Activated CD8-positive, alpha-beta memory T cell treated with anti-CD3 and anti-CD28 coated beads, Interleukin-2, amount 10 ng/mL, durations not matched to agents 7 days and 5 days (primary cell): ENCODE data around the gene SNED1. TPM values are rescaled to one million over a fixed set of nuclear protein-coding genes. Genes with fewer than 3 reads are reported as not detected.

ENCODE experiments used
- ATAC-seq: fragments of 150-1000 bp; cut with Tn5 transposase; one replicate; pipeline ENCODE4 v1.10.0; 2021; ENCODE audit warnings: moderate library complexity
- CTCF ChIA-PET: fragments of 350-600 bp; sonication (Branson Sonifier 250); formaldehyde crosslinking; loops from one replicate; lab custom pipeline; 2021; ENCODE audit warnings: antibody characterized with exemption; lab: Charles Lee
- DNase-seq: peaks from one replicate; pipeline ENCODE4 v3.0.0-alpha.2; 2020
- H3K27ac Mint-ChIP-seq: one replicate; pipeline ENCODE4 v1.8.0; 2021; ENCODE audit warnings: mild to moderate bottlenecking, mixed read lengths
- H3K27me3 Mint-ChIP-seq: one replicate; pipeline ENCODE4 v1.8.0; 2021; ENCODE audit warnings: mixed read lengths
- H3K36me3 Mint-ChIP-seq: one replicate; pipeline ENCODE4 v1.8.0; 2021; ENCODE audit warnings: mild to moderate bottlenecking, mixed read lengths
- H3K4me1 Mint-ChIP-seq: one replicate; pipeline ENCODE4 v1.8.0; 2021; ENCODE audit warnings: mixed read lengths
- H3K4me3 Mint-ChIP-seq: one replicate; pipeline ENCODE4 v1.8.0; 2021; ENCODE audit warnings: mild to moderate bottlenecking, moderate library complexity, mixed read lengths
- H3K9me3 Mint-ChIP-seq: one replicate; pipeline ENCODE4 v1.8.0; 2022; ENCODE audit warnings: low read depth, mixed read lengths
- total RNA-seq, 2 experiments: library from RNA; stranded (reverse); gene quantifications; one replicate each; pipeline ENCODE4 v1.2.3, GENCODE V29; 2021

SNED1 gene
- total RNA-seq, 2 experiments from 2014 or later, result 3.6 to 4.6 TPM

DNA sequence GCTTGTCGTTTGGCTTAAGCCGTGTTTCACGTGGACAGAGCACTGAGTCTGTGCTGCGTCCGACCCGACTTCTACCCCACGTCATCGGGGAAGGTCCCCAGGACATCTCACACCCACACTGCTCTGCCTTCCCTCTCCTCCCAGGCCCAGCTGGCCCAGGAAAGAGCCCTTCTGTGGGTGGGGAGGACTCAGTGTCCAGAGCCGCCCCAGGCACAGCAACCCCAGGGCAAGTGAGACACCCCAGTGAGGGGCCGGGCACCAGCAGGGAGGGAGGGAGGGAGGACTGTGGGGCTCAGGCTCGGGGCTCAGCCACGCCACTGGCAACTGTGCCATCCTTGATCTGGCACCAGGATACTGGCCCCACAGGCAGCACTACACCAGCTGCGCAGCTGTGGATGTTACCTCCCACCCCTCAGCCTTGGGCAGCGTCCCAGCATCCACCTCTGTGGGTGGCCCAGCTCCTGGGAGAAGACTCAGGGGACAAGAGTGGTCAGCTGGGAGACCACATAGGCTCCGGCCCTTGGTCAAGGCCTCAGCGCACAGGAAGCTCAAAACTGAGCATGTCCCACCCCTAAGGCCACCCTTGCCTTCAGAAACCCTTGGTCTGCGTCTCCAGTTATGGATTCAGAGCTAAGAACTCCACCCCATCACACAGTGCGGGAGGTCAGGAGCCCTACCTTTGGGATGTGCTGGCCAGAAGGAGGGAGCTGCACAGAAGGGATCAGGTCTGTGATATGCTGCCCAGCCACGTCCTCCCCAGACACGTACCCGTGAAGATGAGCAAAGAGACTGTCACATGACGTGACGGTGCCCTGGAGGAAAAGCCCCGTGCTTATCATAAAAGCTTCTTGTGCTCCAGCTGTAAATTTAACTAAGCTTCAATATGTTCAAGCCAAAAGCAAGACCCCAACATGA, 139.1 kb downstream of the SNED1 start:
- no peaks in the 10 kb centered on the region for H3K9me3 Mint-ChIP-seq
- H3K4me1 Mint-ChIP-seq, result no peaks in the 10 kb centered on the region
- DNase-seq (no peak), ATAC-seq (no peak)
- CTCF ChIA-PET, result no interaction called here
- H3K4me3 Mint-ChIP-seq, result no peak overlapping the region
- peaks cover 2% of the 10 kb centered on the region for H3K36me3 Mint-ChIP-seq
- H3K27me3 Mint-ChIP-seq, result no peaks in the 10 kb centered on the region
- no peak overlapping the region for H3K27ac Mint-ChIP-seq

DNA sequence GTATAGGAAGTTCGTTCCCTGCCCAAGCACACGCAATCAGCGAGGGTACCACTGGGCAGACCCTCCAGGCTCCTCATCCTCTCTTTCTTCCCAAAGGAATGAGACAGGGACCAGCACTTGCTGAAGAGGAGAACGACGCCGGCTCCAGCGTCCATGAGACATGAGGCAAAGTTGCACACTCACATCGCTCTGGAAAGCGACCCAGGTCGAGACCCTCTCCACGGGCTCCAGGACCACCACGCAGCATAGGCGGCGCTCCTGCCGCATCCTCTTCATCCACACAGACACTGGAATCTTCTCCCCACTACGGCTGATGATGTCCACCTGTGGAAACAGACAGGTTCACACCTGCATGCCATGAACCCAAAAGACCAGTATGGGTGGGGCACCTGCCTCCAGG, 140.1 kb downstream of the SNED1 start:
- no peaks in the 10 kb centered on the region for H3K9me3 Mint-ChIP-seq
- ATAC-seq (no peak), DNase-seq (no peak)
- CTCF ChIA-PET, result no interaction called here
- no peaks in the 10 kb centered on the region for H3K4me1 Mint-ChIP-seq
- H3K4me3 Mint-ChIP-seq, result no peak overlapping the region
- H3K36me3 Mint-ChIP-seq, result peaks cover 2% of the 10 kb centered on the region
- H3K27me3 Mint-ChIP-seq, result no peaks in the 10 kb centered on the region
- no peak overlapping the region for H3K27ac Mint-ChIP-seq

DNA sequence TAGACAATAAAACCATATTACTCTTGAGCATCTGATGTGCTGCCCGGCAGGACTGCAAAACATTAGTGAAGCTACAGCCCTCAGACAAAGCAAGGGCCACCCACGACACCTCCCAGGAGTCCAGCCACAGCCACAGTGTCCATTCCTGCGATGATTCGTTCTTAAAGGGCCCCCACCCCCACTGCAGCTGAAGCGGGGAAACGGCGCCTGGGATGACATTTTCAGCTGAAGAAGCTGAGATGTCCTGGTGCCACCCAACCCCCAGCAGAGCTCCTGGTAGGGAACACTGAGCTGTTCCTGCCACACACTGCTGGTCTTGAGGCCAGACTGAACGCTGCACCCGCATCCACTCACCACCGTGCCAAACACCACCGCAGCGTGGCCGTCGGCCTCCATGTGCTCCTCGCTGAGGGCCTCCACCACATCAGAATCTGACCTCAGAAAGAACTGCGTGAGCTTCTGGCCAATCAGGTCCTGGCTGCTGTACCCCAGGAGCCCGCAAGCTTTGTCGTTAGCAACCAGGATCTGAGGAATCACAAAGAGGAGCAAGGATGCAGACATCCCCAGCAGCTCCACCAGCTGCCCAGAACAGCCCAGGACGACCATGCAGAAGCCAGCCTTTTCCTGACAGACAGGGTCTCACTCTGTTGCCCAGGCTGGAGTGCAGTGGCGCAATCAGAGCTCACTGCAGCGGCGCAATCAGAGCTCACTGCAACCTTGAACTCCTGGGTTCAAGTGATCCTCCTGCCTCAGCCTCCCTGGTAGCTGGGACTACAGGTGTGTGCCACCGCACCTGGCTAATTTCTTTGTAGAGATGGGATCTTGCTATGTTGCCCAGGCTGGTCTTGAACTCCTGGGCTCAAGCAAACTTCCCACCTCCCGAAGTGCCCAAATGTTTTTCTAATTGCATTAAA, 141.4 kb downstream of the SNED1 start:
- Mint-ChIP-seq H3K36me3 (peaks cover 2% of the 10 kb centered on the region), H3K27me3 (no peaks in the 10 kb centered on the region), H3K27ac (no peak overlapping the region), H3K4me3 (no peak overlapping the region), H3K4me1 (no peaks in the 10 kb centered on the region), H3K9me3 (no peaks in the 10 kb centered on the region)
- no peak for ATAC-seq
- CTCF ChIA-PET, result interaction anchor here (0.8 to 1.8 kb wide), 4 partner anchors 11 to 62 kb away, joined by 3 to 4 read pairs (median 3); partner anchors contain the start of gene PPP1R7
- DNase-seq, result no peak

DNA sequence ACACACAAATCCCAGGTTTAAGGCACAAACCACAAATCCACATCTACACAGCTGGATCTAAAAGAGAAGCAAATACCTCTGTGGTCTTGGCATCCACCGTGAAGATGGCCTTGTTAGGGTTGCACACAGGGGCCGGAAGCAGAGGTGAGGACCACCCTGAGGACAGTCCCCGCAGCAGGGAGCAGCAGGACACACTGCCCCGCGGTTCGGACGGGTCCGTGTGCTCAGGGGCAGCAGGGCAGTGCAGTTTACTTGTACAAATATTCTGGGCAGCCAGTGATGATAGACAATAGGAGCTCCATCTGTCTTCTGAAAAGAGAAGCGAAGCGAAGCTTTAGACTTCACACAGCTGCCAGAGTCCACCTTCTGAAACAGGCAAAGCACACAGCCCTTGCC, 142.0 kb downstream of the SNED1 start:
- no peak for DNase-seq
- peaks cover 2% of the 10 kb centered on the region for H3K36me3 Mint-ChIP-seq

DNA sequence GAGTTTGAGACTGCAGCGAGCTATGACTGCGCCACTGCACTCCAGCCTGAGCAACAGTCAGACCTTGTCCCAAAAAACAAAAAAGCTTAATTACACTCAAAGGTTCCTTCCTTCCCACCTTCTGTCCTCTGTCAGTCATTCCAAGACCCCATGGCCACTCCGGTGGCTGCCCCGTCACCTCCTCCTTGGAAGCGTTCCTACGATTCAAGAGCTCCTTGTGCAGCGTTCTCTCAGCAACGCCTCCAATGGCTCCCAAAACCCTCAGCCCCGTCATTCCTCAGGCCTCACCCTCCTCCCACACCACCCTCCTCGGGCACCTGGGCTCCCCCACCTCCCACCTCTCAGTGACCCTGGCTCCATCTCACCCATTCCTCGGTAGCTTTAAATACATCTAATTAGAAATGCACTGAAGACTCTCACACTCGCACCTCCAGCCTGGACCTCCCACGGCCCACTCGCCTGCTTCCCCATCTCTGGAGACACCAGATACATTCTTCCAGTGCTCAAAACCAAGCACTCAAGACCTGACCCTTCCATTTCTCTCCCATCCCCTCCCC, 142.9 kb downstream of the SNED1 start:
- Mint-ChIP-seq H3K27ac (no peak overlapping the region), H3K9me3 (no peaks in the 10 kb centered on the region), H3K4me1 (no peaks in the 10 kb centered on the region), H3K27me3 (no peaks in the 10 kb centered on the region), H3K36me3 (no peaks in the 10 kb centered on the region), H3K4me3 (no peak overlapping the region)
- DNase-seq (no peak), ATAC-seq (no peak)
- CTCF ChIA-PET, result interaction anchor here (1.0 to 1.8 kb wide), 2 partner anchors 9 to 31 kb away, joined by 3 to 4 read pairs; partner anchors contain the start of gene PPP1R7

More for the DNA sequence above, 142.0 kb downstream of the SNED1 start:
- Mint-ChIP-seq H3K4me1 (no peaks in the 10 kb centered on the region), H3K9me3 (no peaks in the 10 kb centered on the region), H3K27me3 (no peaks in the 10 kb centered on the region), H3K4me3 (no peak overlapping the region), H3K27ac (no peak overlapping the region)
- no peak for ATAC-seq
- CTCF ChIA-PET, result interaction anchor here (0.8 to 1.8 kb wide), 4 partner anchors 10 to 63 kb away, joined by 3 to 4 read pairs (median 3); partner anchors contain the start of gene PPP1R7

DNA sequence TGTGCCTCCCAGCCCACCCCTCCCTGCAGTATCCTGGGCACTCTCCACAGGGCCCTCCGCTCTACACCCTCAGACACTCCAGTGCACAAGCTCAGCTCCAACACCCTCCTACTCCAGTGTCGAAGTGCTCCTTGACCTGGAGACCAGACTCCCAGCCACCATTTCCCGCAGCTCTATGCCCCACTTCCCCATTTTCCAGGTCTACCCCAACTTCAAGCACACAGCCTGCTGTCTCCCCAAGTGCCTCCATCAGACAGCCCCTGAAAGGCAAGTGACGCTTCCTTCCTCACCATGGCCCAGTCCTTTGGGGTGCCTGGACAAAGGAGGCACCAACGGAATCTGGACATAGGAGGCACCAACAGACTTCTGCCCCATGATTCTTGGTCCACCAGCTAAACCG, 143.6 kb downstream of the SNED1 start:
- Mint-ChIP-seq H3K27me3 (no peaks in the 10 kb centered on the region), H3K27ac (no peak overlapping the region)

DNA sequence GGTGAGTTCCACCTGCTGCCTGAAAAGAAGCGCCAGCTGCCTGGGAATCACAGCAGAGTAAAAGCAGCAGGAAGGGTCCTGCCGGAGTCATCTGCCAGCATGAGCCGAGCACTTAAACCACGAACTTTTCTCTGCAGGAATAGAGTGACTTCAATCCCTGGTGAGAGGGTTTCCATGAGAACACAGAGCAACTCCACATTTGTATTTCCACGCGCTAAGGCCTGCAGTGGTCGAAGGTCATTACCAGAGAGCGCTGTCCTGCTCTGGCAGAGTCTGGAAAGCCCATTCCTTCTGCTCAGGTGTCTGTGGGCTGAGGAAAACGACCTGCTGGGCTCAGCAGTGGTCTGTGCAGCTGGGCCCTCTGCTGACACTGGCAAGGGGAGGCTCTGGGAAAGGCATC, 144.2 kb downstream of the SNED1 start:
- Mint-ChIP-seq H3K27me3 (no peaks in the 10 kb centered on the region), H3K4me1 (peaks cover 3% of the 10 kb centered on the region), H3K27ac (no peak overlapping the region), H3K36me3 (no peaks in the 10 kb centered on the region), H3K9me3 (no peaks in the 10 kb centered on the region), H3K4me3 (no peak overlapping the region)
- CTCF ChIA-PET, result no interaction called here
- DNase-seq (no peak), ATAC-seq (no peak)

More for the DNA sequence above, 143.6 kb downstream of the SNED1 start:
- H3K4me3 Mint-ChIP-seq, result no peak overlapping the region
- CTCF ChIA-PET, result no interaction called here
- ATAC-seq (no peak), DNase-seq (no peak)
- no peaks in the 10 kb centered on the region for H3K9me3 Mint-ChIP-seq
- peaks cover 2% of the 10 kb centered on the region for H3K4me1 Mint-ChIP-seq
- H3K36me3 Mint-ChIP-seq, result no peaks in the 10 kb centered on the region

Other genes with a start within 250 kb of the SNED1 start
- gene KIF1A, start 178.4 kb upstream of the SNED1 start, total RNA-seq, result 1 to 10 TPM in 1 of 2 experiments, under 1 TPM in 1; 0.76 to 4.6 TPM
- gene AGXT, start 129.8 kb upstream of the SNED1 start, total RNA-seq, result not detected
- not detected for gene MAB21L4, start 102.5 kb upstream of the SNED1 start, total RNA-seq
- not detected for gene CROCC2, start 92.3 kb upstream of the SNED1 start, total RNA-seq
- 10 to 100 TPM; 31.5 to 33.0 TPM for gene MTERF4, start 103.7 kb downstream of the SNED1 start, total RNA-seq
- 10 to 100 TPM; 65.1 to 71.9 TPM for gene PASK, start 150.9 kb downstream of the SNED1 start, total RNA-seq
- gene PPP1R7, start 151.8 kb downstream of the SNED1 start, total RNA-seq, result 10 to 100 TPM; 86.4 to 99.5 TPM
- gene ANO7, start 190.1 kb downstream of the SNED1 start, total RNA-seq, result 1 to 10 TPM in 1 of 2 experiments, under 1 TPM in 1; 0.53 to 1.1 TPM